Lung (tissue), 12 donors: ENCODE data around the gene ATP5MG. TPM values are rescaled to one million over a fixed set of nuclear protein-coding genes. Genes with fewer than 3 reads are reported as not detected.
"Not testable (repeated sequence)": the region's sequence is repeated elsewhere in the genome, so short reads cannot be mapped to it uniquely, and the experiment has no call there.

Experiments
- ATAC-seq: fragments of 200-7000 bp; cut with Tn5 transposase; one replicate; pipeline ENCODE4 v1.9.1; 2020; ENCODE audit warnings: moderate number of reproducible peaks; ENCODE audit not compliant: insufficient read depth, low FRiP score
- DNase-seq, 3 donors: peaks; one replicate each; pipeline ENCODE4 v3.0.0-alpha.2; 2013 to 2017
- H3K27ac ChIP-seq, 2 donors: one replicate each; pipeline ENCODE4 v1.5.1; 2013; ENCODE audit warnings: mild to moderate bottlenecking in 2 of 2, moderate library complexity in 2 of 2, control low read depth in 1 of 2, inconsistent platforms in 1 of 2, low read depth in 1 of 2, low read length in 1 of 2
- H3K27me3 ChIP-seq, 3 donors: one replicate each; pipeline ENCODE4 v1.5.1; 2013; ENCODE audit warnings: low read length in 2 of 3; ENCODE audit not compliant: control insufficient read depth in 3 of 3, insufficient read depth in 3 of 3
- H3K36me3 ChIP-seq, 4 donors: one replicate each; pipeline ENCODE4 v1.5.1; 2013; ENCODE audit warnings: low read length in 4 of 4, mild to moderate bottlenecking in 1 of 4, moderate library complexity in 1 of 4; ENCODE audit not compliant: control insufficient read depth in 4 of 4, insufficient read depth in 4 of 4
- H3K4me1 ChIP-seq, 5 donors: one replicate each; pipeline ENCODE4 v1.5.1; 2013; ENCODE audit warnings: low read length in 5 of 5, mild to moderate bottlenecking in 2 of 5, moderate library complexity in 1 of 5; ENCODE audit not compliant: control insufficient read depth in 5 of 5, insufficient read depth in 5 of 5
- H3K4me3 ChIP-seq: one replicate; pipeline ENCODE4 v1.5.1; 2013; ENCODE audit warnings: mild to moderate bottlenecking, control low read depth, moderate library complexity
- H3K9ac ChIP-seq, 2 donors: one replicate each; pipeline ENCODE4 v1.5.1; 2013; ENCODE audit warnings: low read length in 2 of 2, control low read depth in 1 of 2; ENCODE audit not compliant: insufficient read depth in 1 of 2
- H3K9me3 ChIP-seq, 4 donors: one replicate each; pipeline ENCODE4 v1.5.1; 2013; ENCODE audit warnings: low read length in 3 of 4, mild to moderate bottlenecking in 1 of 4, moderate library complexity in 1 of 4; ENCODE audit not compliant: control insufficient read depth in 4 of 4, insufficient read depth in 3 of 4
- CTCF ChIP-seq: IDR thresholded peaks from 2 replicates; pipeline ENCODE4 v1.5.1; 2012; ENCODE audit warnings: mild to moderate bottlenecking; ENCODE audit errors: control extremely low read depth, extremely low read depth
- WGBS, 2 donors: extraction: QIAGEN DNeasy Blood & Tissue Kit; methylation state at CpG; one replicate each; pipeline ENCODE4 v1.1.7; 2013; 5-methylcytosine and 5-hydroxymethylcytosine counted together
- polyA plus RNA-seq, 2 donors: library from polyadenylated mRNA; stranded (reverse); fragments of 200-250 nt; gene quantifications; one replicate each; pipeline ENCODE4 v1.2.1, GENCODE V29; 2013
- total RNA-seq, 2 donors: library from RNA; depleted of rRNA in 1 of 2; stranded (reverse); fragments of >200 nt in 1 of 2; gene quantifications; one replicate each; pipeline ENCODE4 v1.2.1, GENCODE V29; 2014 to 2021
- donor health status: control.
- donor health status: control.
- donor health status: Bipolar disorder and iron deficiency.
- donor health status: healthy.
- donor health status: DM: yes; HTN: yes; CAD: no.

The ATP5MG gene
- total and polyA plus RNA-seq, 4 donors: 50.4 to 367 (median 120) TPM

GRCh38 chr11:118415062-118415738, 13.8 kb downstream of the ATP5MG start:
- H3K36me3 ChIP-seq: peaks cover 0 to 7% (median 2%) of the 10 kb centered on the region in 4 donors
- H3K27me3 ChIP-seq: no peaks in the 10 kb centered on the region
- no peak overlapping the region for H3K4me3 ChIP-seq
- no peak for TF ChIP-seq CTCF
- peak overlapping the region in 1 of 2 donors; percentile 51 for H3K27ac ChIP-seq
- H3K9ac ChIP-seq: no peak overlapping the region
- WGBS, 2 donors: 23 to 61% methylated on average over 8 of the region's 8 CpGs
- peaks cover 0 to 2% (median 0%) of the 10 kb centered on the region in 5 donors for H3K4me1 ChIP-seq
- H3K9me3 ChIP-seq: no peaks in the 10 kb centered on the region
- no peak for DNase-seq
- no peak for ATAC-seq

GRCh38 chr11:118415739-118416068, 14.3 kb downstream of the ATP5MG start:
- no peaks in the 10 kb centered on the region for H3K9me3 ChIP-seq
- no peak for TF ChIP-seq CTCF
- H3K4me3 ChIP-seq: no peak overlapping the region
- H3K27ac ChIP-seq: no peak overlapping the region
- ATAC-seq (no peak), DNase-seq (peak in 1 of 3 donors; percentile 21)
- H3K27me3 ChIP-seq: no peaks in the 10 kb centered on the region
- peaks cover 0 to 7% (median 2%) of the 10 kb centered on the region in 4 donors for H3K36me3 ChIP-seq
- peaks cover 0 to 2% (median 0%) of the 10 kb centered on the region in 5 donors for H3K4me1 ChIP-seq
- no peak overlapping the region for H3K9ac ChIP-seq

DNA sequence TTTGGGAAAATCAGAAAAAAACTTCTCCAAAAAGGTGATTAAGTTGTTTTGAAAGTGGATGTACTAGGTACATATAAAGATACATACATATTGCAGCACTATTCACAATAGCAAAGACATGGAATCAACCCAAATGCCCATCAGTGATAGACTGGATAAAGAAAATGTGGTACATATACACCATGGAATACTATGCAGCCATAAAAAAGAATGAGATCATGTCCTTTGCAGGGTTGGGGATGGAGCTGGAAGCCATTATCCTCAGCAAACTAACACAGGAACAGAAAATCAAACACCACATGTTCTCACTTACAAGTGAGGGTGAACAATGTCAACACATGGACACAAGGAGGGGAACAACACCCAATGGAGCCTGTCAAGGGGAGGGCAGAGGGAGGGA, 15.5 kb downstream of the ATP5MG start:
- not testable (repeated sequence) for DNase-seq, H3K4me3 ChIP-seq, H3K27me3 ChIP-seq, H3K36me3 ChIP-seq, ATAC-seq, H3K4me1 ChIP-seq, H3K9me3 ChIP-seq, H3K27ac ChIP-seq, H3K9ac ChIP-seq

DNA sequence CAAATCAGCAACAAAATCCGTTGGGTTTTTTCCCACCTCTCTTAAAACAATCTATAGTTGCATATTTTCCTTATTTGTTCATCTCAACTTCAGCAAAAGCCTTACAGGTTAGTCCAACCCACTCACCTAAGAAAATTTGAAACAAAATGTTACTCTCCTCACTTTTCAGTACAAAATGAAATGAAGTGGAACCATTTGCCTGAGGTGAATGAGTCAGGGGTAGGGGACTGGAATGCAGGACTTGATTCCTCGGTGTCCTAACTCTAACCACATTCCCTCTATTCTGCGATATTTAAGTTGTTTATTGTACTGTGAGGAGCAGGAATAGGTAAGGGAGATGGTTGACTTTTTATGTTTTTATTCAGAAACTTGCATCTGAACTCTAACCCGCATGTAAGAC, 16.4 kb downstream of the ATP5MG start:
- DNase-seq (no peak), ATAC-seq (no peak)
- WGBS, 2 donors: 82 to 90% methylated on average over 4 of the region's 4 CpGs
- Histone ChIP-seq H3K9me3 (no peaks in the 10 kb centered on the region), H3K27ac (no peak overlapping the region), H3K4me1 (peaks cover 0 to 2% (median 0%) of the 10 kb centered on the region in 5 donors), H3K9ac (no peak overlapping the region), H3K4me3 (no peak overlapping the region), H3K27me3 (no peaks in the 10 kb centered on the region), H3K36me3 (peaks cover 0 to 7% (median 2%) of the 10 kb centered on the region in 4 donors)
- no peak for TF ChIP-seq CTCF
